Stimulated activated CD8-positive, alpha-beta memory T cell treated with anti-CD3 and anti-CD28 coated beads, Interleukin-4, amount 100 ng/mL, for 4 hours (primary cell): ENCODE data around the gene TMEM240.
"Not testable (repeated sequence)": the region's sequence is repeated elsewhere in the genome, so short reads cannot be mapped to it uniquely, and the experiment has no call there.

Experiments
- DNase-seq, 2 donors: peaks; one replicate each; pipeline ENCODE4 v3.0.0-alpha.2; 2020; ENCODE audit warnings: low read depth in 2 of 2, low spot score in 1 of 2

TMEM240 gene

GRCh38 chr1:1505366-1505798 lies 35.0 kb downstream of the TMEM240 start:
- not testable (repeated sequence) for DNase-seq

- peak; percentile 24 to 32 for DNase-seq
Observed at GRCh38 chr1:1504777-1505365, 35.6 kb downstream of the TMEM240 start.

GRCh38 chr1:1495461-1495975 lies 44.9 kb downstream of the TMEM240 start:
- DNase-seq = not testable (repeated sequence)

- DNase-seq = not testable (repeated sequence)
Observed at GRCh38 chr1:1494311-1494710, 46.1 kb downstream of the TMEM240 start.

- DNase-seq = no peak
Observed at GRCh38 chr1:1491601-1492000, 48.8 kb downstream of the TMEM240 start.

GRCh38 chr1:1490633-1491230 lies 49.7 kb downstream of the TMEM240 start:
- DNase-seq = no peak

- no peak for DNase-seq
Observed at GRCh38 chr1:1489861-1490260, 50.6 kb downstream of the TMEM240 start.

- DNase-seq = no peak
Observed at GRCh38 chr1:1489231-1489630, 51.2 kb downstream of the TMEM240 start.

GRCh38 chr1:1487701-1488100 lies 52.7 kb downstream of the TMEM240 start:
- no peak for DNase-seq

GRCh38 chr1:1485755-1486317 lies 54.6 kb downstream of the TMEM240 start:
- DNase-seq = not testable (repeated sequence)

GRCh38 chr1:1484976-1485750 lies 55.3 kb downstream of the TMEM240 start:
- DNase-seq = not testable (repeated sequence)
